ENCODE measurements around the gene TRIM69. TPM values are rescaled to one million over a fixed set of nuclear protein-coding genes. Genes with fewer than 3 reads are reported as not detected.
"Not testable (repeated sequence)": the region's sequence is repeated elsewhere in the genome, so short reads cannot be mapped to it uniquely, and the experiment has no call there.

The TRIM69 gene
- polyA plus RNA-seq, 3 donors from 2014 or later: 14.9 to 23.4 (median 19.0) TPM

DNA sequence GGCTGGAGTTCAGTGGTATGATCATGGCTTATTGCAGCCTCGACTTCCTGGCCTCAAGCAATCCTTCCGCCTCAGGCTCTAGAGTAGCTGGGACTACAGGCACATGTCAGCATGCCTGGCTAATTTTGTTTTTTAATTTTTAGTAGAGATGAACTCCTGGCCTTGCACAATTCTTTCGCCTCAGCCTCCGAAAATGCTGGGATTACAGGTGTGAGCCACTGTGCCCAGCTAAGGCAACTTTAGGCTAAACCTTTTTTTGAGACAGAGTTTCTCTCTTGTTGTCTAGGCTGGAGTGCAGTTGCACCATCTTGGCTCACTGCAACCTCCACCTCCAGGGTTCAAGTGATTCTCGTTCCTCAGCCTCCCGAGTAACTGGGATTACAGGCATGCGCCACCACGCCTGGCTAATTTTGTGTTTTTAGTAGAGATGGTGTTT is 16.3 kb upstream of the TRIM69 start:
- Mint-ChIP-seq H3K4me3 (peak overlapping the region; percentile 40 to 78 (median 73)), H3K36me3 (peaks cover 42 to 50% (median 46%) of the 10 kb centered on the region in 3 donors)

DNA sequence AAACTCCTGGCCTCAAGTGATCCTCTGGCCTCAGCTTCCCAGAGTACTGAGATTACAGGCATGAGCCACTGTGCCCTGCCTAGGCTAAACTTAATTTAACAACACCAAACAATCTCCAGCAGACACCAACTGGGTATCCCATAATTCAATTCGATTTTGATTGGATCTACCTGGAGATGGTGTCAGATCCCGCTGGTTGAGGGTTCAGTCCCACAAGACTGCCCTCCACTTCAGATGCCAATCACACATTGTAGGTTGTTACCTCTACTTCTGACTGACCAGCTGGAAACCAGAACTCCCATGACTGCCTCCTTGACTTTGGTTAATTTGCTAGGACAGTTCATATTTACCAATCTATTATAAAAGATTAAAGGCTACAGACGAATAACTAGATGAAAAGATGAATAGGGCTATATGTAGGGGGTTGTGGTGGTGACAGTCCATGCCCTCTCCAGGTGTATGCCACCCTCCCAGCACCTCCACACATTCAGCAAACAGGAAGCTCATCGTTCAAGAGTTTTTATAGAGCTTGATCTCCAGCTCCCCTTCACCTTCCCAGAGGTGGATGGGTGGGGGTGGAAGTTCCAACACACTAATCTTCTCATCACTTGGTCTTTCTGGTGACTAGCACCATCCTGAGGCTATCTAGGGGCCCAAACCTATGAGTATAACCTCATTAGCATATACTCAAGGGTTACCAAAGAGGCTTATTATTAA is 15.7 kb upstream of the TRIM69 start:
- peak overlapping the region; percentile 89 to 100 (median 96) for H3K27ac Mint-ChIP-seq
- H3K9me3 Mint-ChIP-seq: no peaks in the 10 kb centered on the region
- H3K36me3 Mint-ChIP-seq: peaks cover 36 to 44% (median 40%) of the 10 kb centered on the region in 3 donors
- peak in 1 of 3 donors; percentile 14 for DNase-seq
- peaks cover 12 to 29% (median 22%) of the 10 kb centered on the region in 3 donors for H3K27me3 Mint-ChIP-seq (ENCODE audit: low read depth in 3 of 3)
- H3K4me3 Mint-ChIP-seq: peak overlapping the region; percentile 27 to 78 (median 52)
- H3K4me1 Mint-ChIP-seq: peaks cover 89 to 94% of the 10 kb centered on the region in 2 donors

More for the DNA sequence above, 16.3 kb upstream of the TRIM69 start:
- not testable (repeated sequence) for DNase-seq, H3K9me3 Mint-ChIP-seq
- H3K27me3 Mint-ChIP-seq (ENCODE audit: low read depth in 3 of 3): peaks cover 15 to 33% (median 25%) of the 10 kb centered on the region in 3 donors
- H3K27ac Mint-ChIP-seq: peak overlapping the region; percentile 89 to 100 (median 96)
- H3K4me1 Mint-ChIP-seq: peaks cover 90 to 94% of the 10 kb centered on the region in 2 donors

DNA sequence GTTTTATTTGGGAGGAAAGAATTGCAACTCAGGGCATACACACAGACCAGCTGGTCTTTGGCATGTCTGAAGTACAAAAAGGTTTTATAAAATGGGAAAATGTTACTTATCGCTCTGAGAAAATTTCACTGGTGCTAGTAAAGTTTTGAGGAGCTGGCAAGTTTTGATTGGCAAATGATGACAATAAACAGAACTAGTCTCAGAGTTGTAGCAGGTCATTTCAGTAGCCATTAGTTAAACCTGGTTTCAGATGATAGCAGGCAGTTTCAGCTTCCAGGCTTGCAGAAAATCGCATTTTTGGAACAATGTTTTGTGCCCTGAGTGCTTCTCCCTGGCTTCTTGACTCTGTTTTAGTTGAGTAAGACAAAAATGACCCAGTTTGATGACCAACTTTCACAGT is 14.3 kb upstream of the TRIM69 start:
- Mint-ChIP-seq H3K27me3 (ENCODE audit: low read depth in 3 of 3) (peaks cover 15 to 35% (median 29%) of the 10 kb centered on the region in 3 donors), H3K4me3 (peak overlapping the region in 2 of 5 donors; percentile 5 to 60), H3K36me3 (peaks cover 23 to 30% (median 26%) of the 10 kb centered on the region in 3 donors), H3K9me3 (no peaks in the 10 kb centered on the region), H3K4me1 (peaks cover 89 to 94% of the 10 kb centered on the region in 2 donors), H3K27ac (peak overlapping the region; percentile 89 to 100 (median 96))
- no peak for DNase-seq

DNA sequence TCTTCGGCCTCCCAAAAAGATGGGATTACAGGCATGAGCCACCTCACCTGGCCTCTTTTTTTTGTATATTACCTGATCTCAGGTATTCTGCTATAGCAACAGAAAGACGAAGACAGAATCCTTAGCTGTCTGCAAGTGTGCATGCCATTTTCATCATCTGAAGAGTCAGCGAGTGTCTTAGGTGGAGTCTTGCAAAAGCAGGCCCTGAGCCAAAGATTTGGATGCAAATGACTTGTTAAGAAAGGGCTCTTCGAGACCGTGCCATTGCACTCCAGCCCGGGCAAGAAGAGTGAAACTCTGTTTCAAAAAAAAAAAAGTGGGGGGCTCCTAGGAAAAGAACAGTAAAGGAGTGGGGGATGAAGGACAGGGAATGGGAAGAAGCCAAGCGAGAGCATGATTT is 10.2 kb upstream of the TRIM69 start:
- Mint-ChIP-seq H3K9me3 (no peaks in the 10 kb centered on the region), H3K36me3 (peaks cover 0 to 2% (median 0%) of the 10 kb centered on the region in 3 donors), H3K27ac (peak overlapping the region; percentile 97 to 100 (median 100)), H3K4me1 (peaks cover 83 to 87% of the 10 kb centered on the region in 2 donors), H3K4me3 (peak overlapping the region; percentile 86 to 100 (median 99)), H3K27me3 (ENCODE audit: low read depth in 3 of 3) (peaks cover 14 to 27% (median 26%) of the 10 kb centered on the region in 3 donors)
- no peak for DNase-seq

DNA sequence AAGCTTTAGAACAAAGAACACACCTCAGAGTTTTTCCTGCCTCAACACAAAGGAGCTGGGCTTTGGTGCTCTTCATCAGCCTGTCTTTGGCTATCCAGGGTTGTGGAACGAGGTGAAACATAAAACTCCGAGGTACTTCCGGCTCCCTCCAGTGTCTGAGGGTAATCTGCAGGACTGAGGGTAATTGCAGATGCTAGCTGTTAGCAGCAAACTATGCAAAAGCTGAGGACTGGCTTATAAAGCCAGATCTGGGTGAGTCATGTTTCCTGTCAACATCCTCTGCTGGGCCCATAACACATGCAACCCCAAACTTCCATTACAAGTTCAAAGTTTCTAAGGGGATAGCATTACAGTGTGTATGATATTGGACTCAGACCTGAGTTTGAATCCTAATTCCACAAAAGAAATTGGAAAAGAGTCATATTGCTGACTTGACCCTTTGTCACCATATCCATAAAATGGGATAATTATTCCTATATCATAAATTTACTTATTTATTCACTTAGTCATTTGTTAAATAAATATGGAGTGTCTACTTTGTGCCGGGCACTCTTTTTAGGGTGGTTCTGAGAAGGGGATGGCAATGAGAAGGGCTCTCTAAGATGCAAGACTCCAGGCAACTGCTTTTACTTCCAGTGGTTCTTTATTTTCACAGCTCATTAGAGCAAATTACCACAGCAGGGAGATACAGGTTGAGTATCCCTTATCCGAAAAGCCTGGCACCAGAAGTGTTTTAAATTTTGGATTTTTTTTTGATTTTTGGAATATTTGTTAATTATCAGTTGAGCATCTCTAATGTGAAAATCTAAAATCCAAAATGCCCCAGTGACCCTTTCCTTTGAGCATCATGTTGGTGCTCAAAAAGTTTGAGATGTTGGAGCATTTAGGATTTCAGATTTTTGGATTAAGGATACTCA is 9.5 kb upstream of the TRIM69 start:
- H3K27ac Mint-ChIP-seq: peak overlapping the region; percentile 97 to 100 (median 100)
- peaks cover 14 to 27% (median 26%) of the 10 kb centered on the region in 3 donors for H3K27me3 Mint-ChIP-seq (ENCODE audit: low read depth in 3 of 3)
- peak; percentile 84 to 89 (median 88) for DNase-seq
- peaks cover 82 to 87% of the 10 kb centered on the region in 2 donors for H3K4me1 Mint-ChIP-seq
- peaks cover 0 to 2% (median 0%) of the 10 kb centered on the region in 3 donors for H3K36me3 Mint-ChIP-seq
- H3K9me3 Mint-ChIP-seq: no peaks in the 10 kb centered on the region
- H3K4me3 Mint-ChIP-seq: peak overlapping the region; percentile 86 to 100 (median 99)

DNA sequence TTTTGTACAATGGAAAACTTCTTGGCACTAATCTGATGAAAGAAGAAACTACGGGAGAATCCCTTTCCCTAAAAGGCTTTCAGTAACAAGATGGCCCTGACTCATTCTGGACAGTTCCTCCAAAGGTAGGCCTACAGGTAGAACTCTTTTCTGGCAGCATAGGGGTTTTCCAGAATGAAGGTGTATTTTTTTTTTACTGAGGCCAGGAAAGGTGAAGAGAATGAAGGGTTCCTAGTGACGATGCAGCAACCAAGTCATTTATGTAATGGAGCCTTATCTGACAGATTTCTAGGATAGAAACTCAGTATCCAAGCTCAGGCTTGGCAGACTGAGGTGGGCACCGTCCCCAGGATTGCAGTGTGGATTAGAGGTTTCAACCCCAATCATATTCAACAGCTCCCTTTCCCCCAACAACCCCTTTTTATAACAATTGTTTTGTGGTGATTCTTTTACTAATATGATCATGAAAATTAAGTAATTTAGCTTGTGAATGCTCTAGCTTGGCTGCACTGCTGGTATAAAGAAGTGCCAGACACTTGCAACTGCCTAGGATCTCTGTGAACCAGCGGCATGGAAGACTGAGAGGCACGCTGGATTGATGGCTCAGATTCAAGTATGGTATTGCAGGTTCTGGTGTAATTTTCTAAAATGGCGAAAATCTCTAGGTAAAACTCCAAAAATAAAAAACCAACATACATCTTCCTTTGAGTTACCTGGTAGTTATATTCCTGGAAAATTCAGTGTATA is 8.7 kb upstream of the TRIM69 start:
- H3K36me3 Mint-ChIP-seq: peaks cover 0 to 10% (median 5%) of the 10 kb centered on the region in 3 donors
- H3K27me3 Mint-ChIP-seq (ENCODE audit: low read depth in 3 of 3): peaks cover 14 to 27% (median 24%) of the 10 kb centered on the region in 3 donors
- peak in 2 of 3 donors; percentile 9 to 11 for DNase-seq
- H3K4me1 Mint-ChIP-seq: peaks cover 80 to 88% of the 10 kb centered on the region in 2 donors
- H3K27ac Mint-ChIP-seq: peak overlapping the region; percentile 97 to 100 (median 100)
- H3K4me3 Mint-ChIP-seq: peak overlapping the region; percentile 86 to 100 (median 99)
- H3K9me3 Mint-ChIP-seq: no peaks in the 10 kb centered on the region

DNA sequence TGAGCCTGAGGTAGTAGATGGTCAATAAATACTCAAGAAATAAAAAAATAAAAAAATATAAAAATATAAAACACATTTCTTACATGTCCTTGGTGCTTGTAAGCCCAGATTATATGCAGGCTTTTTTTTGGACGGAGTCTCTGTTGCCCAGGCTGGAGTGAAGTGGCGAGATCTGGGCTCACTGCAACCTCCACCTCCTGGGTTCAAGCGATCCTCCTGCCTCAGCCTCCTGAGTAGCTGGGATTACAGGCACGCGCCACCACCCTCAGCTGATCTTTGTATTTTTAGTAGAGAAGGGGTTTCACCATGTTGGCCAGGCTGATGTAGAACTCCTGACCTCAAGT is 8.1 kb upstream of the TRIM69 start:
- Mint-ChIP-seq H3K27me3 (ENCODE audit: low read depth in 3 of 3) (peaks cover 14 to 27% (median 24%) of the 10 kb centered on the region in 3 donors), H3K27ac (peak overlapping the region; percentile 97 to 100 (median 100)), H3K4me1 (peaks cover 80 to 88% of the 10 kb centered on the region in 2 donors), H3K36me3 (peaks cover 0 to 10% (median 5%) of the 10 kb centered on the region in 3 donors), H3K4me3 (peak overlapping the region; percentile 97 to 100 (median 99))
- H3K9me3 Mint-ChIP-seq, DNase-seq: not testable (repeated sequence)

DNA sequence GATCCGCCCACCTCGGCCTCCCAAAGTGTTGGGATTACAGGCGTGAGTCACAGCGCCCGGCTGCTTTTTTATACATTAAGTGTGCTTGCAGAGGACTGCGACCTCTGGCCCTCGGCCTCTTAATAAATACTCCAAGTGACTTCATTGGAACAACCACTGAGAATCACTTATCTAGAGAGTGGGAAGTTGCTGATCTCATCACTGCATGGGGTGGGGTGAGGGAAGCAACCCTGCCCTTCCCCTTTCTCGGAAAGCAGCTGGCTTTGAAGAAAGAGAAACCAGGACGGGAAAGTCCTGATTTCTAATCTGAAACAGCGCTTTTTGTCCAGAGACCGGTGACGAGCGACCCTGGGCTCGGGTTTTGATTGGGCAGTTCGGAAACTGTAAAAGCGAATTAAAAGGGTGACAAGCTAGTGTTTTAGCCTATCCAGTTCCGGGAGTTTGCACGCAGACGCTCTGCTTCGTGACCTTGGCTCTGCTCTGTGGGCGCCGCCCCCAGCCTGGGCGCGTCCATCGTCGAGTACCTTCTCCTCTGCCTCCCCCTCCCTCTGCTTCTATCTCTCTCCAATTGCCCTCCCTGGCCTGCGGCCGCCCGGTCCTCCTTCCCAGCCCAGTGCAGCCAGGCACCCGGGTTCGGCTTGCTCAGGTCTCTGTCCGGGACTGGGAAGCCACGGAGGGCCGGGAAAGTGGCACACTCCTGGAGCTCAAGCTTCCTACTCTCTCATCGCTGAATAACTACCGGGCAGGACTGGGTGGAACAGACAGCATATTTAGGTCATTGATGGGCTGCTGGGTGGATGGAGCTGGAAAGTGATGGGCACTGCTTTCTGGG is 7.5 kb upstream of the TRIM69 start:
- Mint-ChIP-seq H3K27me3 (ENCODE audit: low read depth in 3 of 3) (peaks cover 13 to 27% (median 24%) of the 10 kb centered on the region in 3 donors), H3K9me3 (no peaks in the 10 kb centered on the region), H3K27ac (peak overlapping the region; percentile 97 to 100 (median 100))

DNA sequence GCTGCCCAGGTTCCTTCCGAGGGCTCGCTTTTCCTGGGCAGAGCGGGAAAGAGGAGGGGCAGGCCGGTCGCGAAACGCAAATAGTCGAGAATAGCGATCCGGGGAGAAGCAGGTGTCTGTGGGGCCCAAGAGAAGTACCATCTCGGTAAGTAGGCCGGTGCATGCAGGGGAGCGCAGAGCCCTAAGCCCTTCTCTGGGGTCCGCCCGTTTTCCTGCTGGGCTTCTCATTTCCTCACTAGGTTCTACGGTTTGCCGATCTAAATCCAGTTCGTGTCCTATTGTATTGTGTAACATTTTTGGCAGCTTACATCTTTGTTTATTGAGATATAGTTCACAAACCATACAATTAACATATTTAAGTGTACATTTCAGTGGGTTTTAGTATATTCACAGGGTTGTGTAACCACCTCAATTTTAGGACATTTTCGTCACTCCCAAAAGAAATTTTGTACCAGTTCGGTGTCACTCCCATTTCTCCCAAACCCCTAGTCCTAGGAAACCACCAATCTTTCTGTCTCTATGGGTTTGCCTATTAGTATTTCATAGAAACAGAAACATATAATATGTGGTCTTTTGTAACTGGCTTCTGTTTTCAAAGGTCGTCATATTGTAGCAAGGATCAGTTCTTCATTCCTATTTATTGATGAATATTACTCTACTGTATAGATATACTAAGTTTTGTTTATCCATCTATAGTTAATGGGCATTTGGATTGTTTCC is 6.8 kb upstream of the TRIM69 start:
- Mint-ChIP-seq H3K27ac (peak overlapping the region; percentile 97 to 100 (median 100)), H3K9me3 (no peaks in the 10 kb centered on the region), H3K27me3 (ENCODE audit: low read depth in 3 of 3) (peaks cover 5 to 22% (median 18%) of the 10 kb centered on the region in 3 donors), H3K36me3 (peaks cover 0 to 10% (median 5%) of the 10 kb centered on the region in 3 donors), H3K4me3 (peak overlapping the region; percentile 97 to 100 (median 99)), H3K4me1 (peaks cover 72 to 81% of the 10 kb centered on the region in 2 donors)
- DNase-seq: no peak

More for the DNA sequence above, 7.5 kb upstream of the TRIM69 start:
- H3K4me3 Mint-ChIP-seq: peak overlapping the region; percentile 97 to 100 (median 99)
- DNase-seq: peak; percentile 96 to 97 (median 97)
- H3K36me3 Mint-ChIP-seq: peaks cover 0 to 10% (median 5%) of the 10 kb centered on the region in 3 donors
- H3K4me1 Mint-ChIP-seq: peaks cover 78 to 85% of the 10 kb centered on the region in 2 donors

DNA sequence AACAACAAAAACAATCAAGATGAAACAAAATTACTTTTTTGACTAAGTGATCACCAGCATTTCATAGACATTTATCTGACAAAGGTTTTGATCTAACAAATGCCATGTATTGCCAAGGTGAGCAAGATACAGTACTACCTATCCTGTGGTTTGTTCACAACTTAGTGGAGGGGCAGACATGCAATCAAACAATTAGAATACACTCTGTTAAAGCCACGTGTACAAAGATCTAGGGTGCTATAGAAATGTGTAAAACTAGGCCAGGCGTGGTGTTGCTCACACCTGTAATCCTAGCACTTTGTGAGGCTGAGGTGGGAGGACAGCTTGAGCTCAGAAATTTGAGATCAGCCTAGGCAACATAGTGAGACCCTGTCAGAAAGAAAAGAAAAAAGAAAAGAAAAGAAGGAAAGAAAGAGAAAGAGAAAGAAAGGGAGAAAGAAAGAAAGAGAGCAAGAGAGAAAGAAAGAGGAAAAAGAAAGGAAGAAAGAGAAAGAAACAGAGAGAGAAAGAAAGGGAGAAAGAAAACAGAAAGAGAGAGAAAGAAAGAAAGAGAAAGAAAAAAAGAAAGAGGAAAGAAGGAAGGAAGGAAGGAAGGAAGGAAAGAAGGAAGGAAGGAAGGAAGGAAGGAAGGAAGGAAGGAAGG is 1.4 kb upstream of the TRIM69 start:
- H3K4me3 Mint-ChIP-seq: peak overlapping the region in 1 of 5 donors; percentile 56
- DNase-seq: no peak
- no peaks in the 10 kb centered on the region for H3K9me3 Mint-ChIP-seq
- H3K27me3 Mint-ChIP-seq (ENCODE audit: low read depth in 3 of 3): peaks cover 0 to 1% (median 0%) of the 10 kb centered on the region in 3 donors
- peaks cover 0 to 10% (median 5%) of the 10 kb centered on the region in 3 donors for H3K36me3 Mint-ChIP-seq
- H3K4me1 Mint-ChIP-seq: peaks cover 37 to 53% of the 10 kb centered on the region in 2 donors
- peak overlapping the region; percentile 24 to 93 (median 77) for H3K27ac Mint-ChIP-seq

DNA sequence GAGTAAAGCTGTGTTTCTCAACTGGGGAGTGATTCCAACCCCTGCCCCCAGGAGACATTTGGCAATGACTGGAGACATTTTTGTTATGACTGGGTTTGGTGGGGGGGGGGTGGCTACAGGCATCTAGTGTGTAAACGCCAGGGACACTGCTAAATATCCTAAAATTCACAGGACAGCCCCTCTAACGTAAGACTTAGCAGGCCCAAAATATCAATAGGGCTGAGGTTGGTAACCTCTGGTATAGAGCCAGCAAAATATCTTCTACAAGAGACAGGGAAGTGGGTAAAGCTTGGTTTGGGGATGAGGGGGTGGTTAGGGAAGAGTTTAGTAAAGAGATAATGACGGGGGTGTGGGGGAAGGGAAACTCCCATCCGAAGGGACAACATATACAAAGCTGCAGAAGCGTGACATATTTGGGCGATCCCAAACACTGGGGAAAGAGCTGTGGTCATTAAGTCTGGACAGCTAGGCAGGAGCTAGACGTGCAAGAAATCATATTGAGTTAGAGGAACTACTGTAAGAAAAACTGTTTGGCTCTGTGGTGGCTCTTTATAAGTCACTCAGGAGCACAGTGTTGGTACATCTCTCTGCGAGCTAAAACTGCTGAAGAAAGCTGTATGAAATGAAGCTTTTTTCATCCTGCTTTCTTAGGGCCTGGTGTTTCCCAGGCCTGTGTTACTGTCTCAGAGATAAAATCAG is 697 bp upstream of the TRIM69 start:
- Mint-ChIP-seq H3K4me3 (peak overlapping the region in 1 of 5 donors; percentile 56), H3K36me3 (peaks cover 0 to 10% (median 5%) of the 10 kb centered on the region in 3 donors), H3K27me3 (ENCODE audit: low read depth in 3 of 3) (peaks cover 0 to 1% (median 0%) of the 10 kb centered on the region in 3 donors), H3K4me1 (peaks cover 31 to 46% of the 10 kb centered on the region in 2 donors), H3K9me3 (no peaks in the 10 kb centered on the region), H3K27ac (peak overlapping the region in 5 of 6 donors; percentile 24 to 93 (median 87))
- peak in 1 of 3 donors; percentile 21 for DNase-seq

All from immature natural killer cell (primary cell).